HCT116 (cell line): Measurements from ENCODE around the gene AUTS2. TPM values are rescaled to one million over a fixed set of nuclear protein-coding genes. Genes with fewer than 3 reads are reported as not detected.

Experiments used
- ATAC-seq: fragments of 200-7000 bp; cut with Tn5 transposase; 2 replicates; pipeline ENCODE4 v1.9.1; 2020; ENCODE audit warnings: mild to moderate bottlenecking, moderate library complexity
- BruUV-seq: library from RNA; stranded (reverse); fragments of 400-500 nt; replicated peaks from 2 replicates; lab custom pipeline; 2021; lab: Mats Ljungman, UMichigan
- CTCF ChIA-PET: fragments of 300-600 bp; sonication (Branson Sonifier 250); formaldehyde crosslinking; loops from one replicate; lab custom pipeline; 2021; ENCODE audit warnings: antibody characterized with exemption; lab: Charles Lee
- POLR2A ChIA-PET: fragments of 300-600, 350-600 bp; sonication (Branson Sonifier 250); formaldehyde crosslinking; loops from one replicate; lab custom pipeline; 2021; ENCODE audit warnings: antibody characterized with exemption; lab: Charles Lee
- RAD21 ChIA-PET, 2 experiments: fragments of 300-600 bp; sonication (Branson Sonifier 250); formaldehyde crosslinking; loops; one replicate each; lab custom pipeline; 2023; ENCODE audit warnings: low total read pairs in 2 of 2; ENCODE audit not compliant: uncharacterized antibody in 2 of 2, unreplicated experiment in 2 of 2, low non-redundant PET in 1 of 2; lab: Charles Lee
- DNase-seq: peaks from one replicate; pipeline ENCODE4 v3.0.0-alpha.2; 2010; ENCODE audit warnings: low read depth, low spot score
- H2AFZ ChIP-seq: fragments of 200-600 bp; shearing (Covaris generic), sonication (generic); 2 replicates; pipeline ENCODE4 v1.6.1; 2017; ENCODE audit warnings: low read depth, mixed run types, mixed read lengths, antibody characterized with exemption, low read length; ENCODE audit not compliant: poor library complexity, severe bottlenecking
- H3K27ac ChIP-seq: 2 replicates; pipeline ENCODE4 v1.5.1; 2012; ENCODE audit warnings: low read depth, low read length
- H3K27me3 ChIP-seq: fragments of 200-600 bp; sonication (generic); 2 replicates; pipeline ENCODE4 v1.6.1; 2016; ENCODE audit warnings: mixed run types, low read length, mixed read lengths; ENCODE audit not compliant: insufficient read depth
- H3K36me3 ChIP-seq, 2 experiments: fragments of 200-500 bp in 1 of 2; fragments of 200-600 bp in 1 of 2; sonication (Bioruptor generic) in 1 of 2; sonication (generic) in 1 of 2; 2 replicates each; pipeline versions ENCODE4 v1.5.1 to v1.6.1; 2014 to 2016; ENCODE audit warnings: low read length in 2 of 2, inconsistent platforms in 1 of 2, mixed read lengths in 1 of 2, mixed run types in 1 of 2; ENCODE audit not compliant: insufficient read depth in 2 of 2, control insufficient read depth in 1 of 2
- H3K4me1 ChIP-seq, 2 experiments: fragments of 200-600 bp in 1 of 2; sonication (generic) in 1 of 2; 2 replicates each; pipeline versions ENCODE4 v1.5.1 to v1.6.1; 2012 to 2017; ENCODE audit warnings: low read length in 2 of 2, inconsistent platforms in 1 of 2, mild to moderate bottlenecking in 1 of 2, mixed read lengths in 1 of 2, mixed run types in 1 of 2, moderate library complexity in 1 of 2; ENCODE audit not compliant: insufficient read depth in 2 of 2, control insufficient read depth in 1 of 2
- H3K4me2 ChIP-seq: fragments of 200-600 bp; sonication (generic); 2 replicates; pipeline ENCODE4 v1.6.1; 2017; ENCODE audit warnings: mixed run types, low read length, mixed read lengths
- H3K4me3 ChIP-seq, 2 experiments: fragments of 200-600 bp in 1 of 2; sonication (generic) in 1 of 2; replicated peaks in 1 of 2; 2 replicates each; pipeline ENCODE4 v1.5.1; 2011 to 2016; ENCODE audit warnings: low read length in 2 of 2, control low read depth in 1 of 2, low read depth in 1 of 2, mild to moderate bottlenecking in 1 of 2, mixed read lengths in 1 of 2, mixed run types in 1 of 2
- H3K79me2 ChIP-seq: fragments of 200-600 bp; sonication (generic); 2 replicates; pipeline ENCODE4 v1.6.1; 2017; ENCODE audit warnings: mild to moderate bottlenecking, mixed run types, low read length, moderate library complexity, mixed read lengths; ENCODE audit not compliant: insufficient read depth
- H3K9ac ChIP-seq: fragments of 200-600 bp; sonication (generic); 2 replicates; pipeline ENCODE4 v1.6.1; 2016; ENCODE audit warnings: low read length, mixed read lengths
- H3K9me2 ChIP-seq: fragments of 200-600 bp; sonication (generic), shearing (Covaris generic); 2 replicates; pipeline ENCODE4 v1.6.1; 2017; ENCODE audit warnings: mixed run types, mild to moderate bottlenecking, moderate library complexity; ENCODE audit not compliant: insufficient read depth
- H3K9me3 ChIP-seq, 2 experiments: fragments of 200-500 bp in 1 of 2; fragments of 200-600 bp in 1 of 2; sonication (Bioruptor generic) in 1 of 2; sonication (generic) in 1 of 2; 2 replicates each; pipeline ENCODE4 v1.6.1; 2014 to 2017; ENCODE audit warnings: low read length in 2 of 2, mixed read lengths in 2 of 2, inconsistent platforms in 1 of 2, low read depth in 1 of 2, mild to moderate bottlenecking in 1 of 2, mixed run types in 1 of 2, moderate library complexity in 1 of 2; ENCODE audit not compliant: control insufficient read depth in 1 of 2, insufficient read depth in 1 of 2
- H4K20me1 ChIP-seq: fragments of 200-600 bp; sonication (generic), shearing (Covaris generic); 2 replicates; pipeline ENCODE4 v1.6.1; 2017; ENCODE audit warnings: mixed run types, mild to moderate bottlenecking, moderate library complexity; ENCODE audit not compliant: insufficient read depth
- ATF3 ChIP-seq: IDR thresholded peaks from 2 replicates; pipeline ENCODE4 v1.6.1; 2012
- CEBPB ChIP-seq: IDR thresholded peaks from 2 replicates; pipeline ENCODE4 v1.6.1; 2012; ENCODE audit warnings: low read depth
- EGR1 ChIP-seq: IDR thresholded peaks from 2 replicates; pipeline ENCODE4 v1.6.1; 2012; ENCODE audit warnings: low read depth
- ELF1 ChIP-seq: IDR thresholded peaks from 2 replicates; pipeline ENCODE4 v1.6.1; 2012; ENCODE audit warnings: low read depth, borderline replicate concordance
- EZH2 ChIP-seq: fragments of 200-600 bp; sonication (generic); IDR thresholded peaks from 2 replicates; pipeline ENCODE4 v1.6.1; 2017; ENCODE audit warnings: antibody characterized with exemption, mixed run types
- JUND ChIP-seq: IDR thresholded peaks from 2 replicates; pipeline ENCODE4 v1.6.1; 2012
- POLR2A ChIP-seq: IDR thresholded peaks from 2 replicates; pipeline ENCODE4 v1.7.0; 2011; ENCODE audit warnings: borderline replicate concordance; ENCODE audit not compliant: insufficient read depth, insufficient read length; ENCODE audit errors: extremely low read depth
- RAD21 ChIP-seq: IDR thresholded peaks from 2 replicates; pipeline ENCODE4 v1.6.1; 2012; ENCODE audit warnings: low read depth, mild to moderate bottlenecking
- REST ChIP-seq: IDR thresholded peaks from 2 replicates; pipeline ENCODE4 v1.6.1; 2012; ENCODE audit warnings: low read depth
- SIN3A ChIP-seq: IDR thresholded peaks from 2 replicates; pipeline ENCODE4 v1.6.1; 2012; ENCODE audit warnings: low read depth
- SP1 ChIP-seq: IDR thresholded peaks from 2 replicates; pipeline ENCODE4 v1.6.1; 2012; ENCODE audit warnings: low read depth
- ZFX ChIP-seq: fragments of 450-650 bp; IDR thresholded peaks from 2 replicates; pipeline ENCODE4 v1.6.1; 2017
- ZNF274 ChIP-seq: fragments of 200-500 bp; sonication (Bioruptor generic); IDR thresholded peaks from 2 replicates; pipeline ENCODE4 v1.6.1; 2014; ENCODE audit warnings: mild to moderate bottlenecking, low read depth, low read length, inconsistent platforms
- intact Hi-C: fragments of 100-400 bp; cut with micrococcal nuclease; formaldehyde crosslinking; loops from 2 replicates; pipeline ENCODE4 v1.10.0; 2022
- total RNA-seq: library from RNA; stranded (reverse); gene quantifications from one replicate; pipeline ENCODE4 v1.2.1, GENCODE V29; 2021; ENCODE audit not compliant: unreplicated experiment
- TF ChIP-seq, protein P1 (sequence below): IDR thresholded peaks from 2 replicates; pipeline ENCODE4 v1.6.1; 2011; ENCODE audit warnings: mild to moderate bottlenecking, low read length, moderate library complexity; ENCODE audit not compliant: insufficient replicate concordance; ENCODE audit errors: extremely low read depth
- TF ChIP-seq, protein P2 (sequence below), 3 experiments: fragments of 200-600 bp in 1 of 3; sonication (generic) in 1 of 3; IDR thresholded peaks in 2 of 3; conservative IDR thresholded peaks in 1 of 3; 2 replicates each; pipeline ENCODE4 v1.5.1; 2012 to 2017; ENCODE audit warnings: low read depth in 2 of 3, low read length in 2 of 3, antibody characterized with exemption in 1 of 3, borderline replicate concordance in 1 of 3, control low read depth in 1 of 3, mild to moderate bottlenecking in 1 of 3, mixed read lengths in 1 of 3, mixed run types in 1 of 3, moderate library complexity in 1 of 3; ENCODE audit not compliant: insufficient read depth in 1 of 3

Gene AUTS2
- total RNA-seq, 1 experiment from 2014 or later: 0.93 TPM

GRCh38 chr7:70114806-70115205, 516.5 kb downstream of the AUTS2 start:
- no peak for DNase-seq
- Histone ChIP-seq H3K9me3 (peaks cover 0 to 9% of the 10 kb centered on the region in 2 experiments; a peak in 3 of 4 replicates), H3K4me3 (no peak overlapping the region), H3K4me2 (no peak overlapping the region), H3K79me2 (no peaks in the 10 kb centered on the region)
- TF ChIP-seq SP1: no peak
- no peak for TF ChIP-seq EGR1
- TF ChIP-seq POLR2A: no peak
- TF ChIP-seq JUND: no peak
- TF ChIP-seq, protein P1, sequence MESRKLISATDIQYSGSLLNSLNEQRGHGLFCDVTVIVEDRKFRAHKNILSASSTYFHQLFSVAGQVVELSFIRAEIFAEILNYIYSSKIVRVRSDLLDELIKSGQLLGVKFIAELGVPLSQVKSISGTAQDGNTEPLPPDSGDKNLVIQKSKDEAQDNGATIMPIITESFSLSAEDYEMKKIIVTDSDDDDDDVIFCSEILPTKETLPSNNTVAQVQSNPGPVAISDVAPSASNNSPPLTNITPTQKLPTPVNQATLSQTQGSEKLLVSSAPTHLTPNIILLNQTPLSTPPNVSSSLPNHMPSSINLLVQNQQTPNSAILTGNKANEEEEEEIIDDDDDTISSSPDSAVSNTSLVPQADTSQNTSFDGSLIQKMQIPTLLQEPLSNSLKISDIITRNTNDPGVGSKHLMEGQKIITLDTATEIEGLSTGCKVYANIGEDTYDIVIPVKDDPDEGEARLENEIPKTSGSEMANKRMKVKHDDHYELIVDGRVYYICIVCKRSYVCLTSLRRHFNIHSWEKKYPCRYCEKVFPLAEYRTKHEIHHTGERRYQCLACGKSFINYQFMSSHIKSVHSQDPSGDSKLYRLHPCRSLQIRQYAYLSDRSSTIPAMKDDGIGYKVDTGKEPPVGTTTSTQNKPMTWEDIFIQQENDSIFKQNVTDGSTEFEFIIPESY: no peak
- TF ChIP-seq CEBPB: no peak
- no peak for TF ChIP-seq RAD21
- TF ChIP-seq, protein P2, sequence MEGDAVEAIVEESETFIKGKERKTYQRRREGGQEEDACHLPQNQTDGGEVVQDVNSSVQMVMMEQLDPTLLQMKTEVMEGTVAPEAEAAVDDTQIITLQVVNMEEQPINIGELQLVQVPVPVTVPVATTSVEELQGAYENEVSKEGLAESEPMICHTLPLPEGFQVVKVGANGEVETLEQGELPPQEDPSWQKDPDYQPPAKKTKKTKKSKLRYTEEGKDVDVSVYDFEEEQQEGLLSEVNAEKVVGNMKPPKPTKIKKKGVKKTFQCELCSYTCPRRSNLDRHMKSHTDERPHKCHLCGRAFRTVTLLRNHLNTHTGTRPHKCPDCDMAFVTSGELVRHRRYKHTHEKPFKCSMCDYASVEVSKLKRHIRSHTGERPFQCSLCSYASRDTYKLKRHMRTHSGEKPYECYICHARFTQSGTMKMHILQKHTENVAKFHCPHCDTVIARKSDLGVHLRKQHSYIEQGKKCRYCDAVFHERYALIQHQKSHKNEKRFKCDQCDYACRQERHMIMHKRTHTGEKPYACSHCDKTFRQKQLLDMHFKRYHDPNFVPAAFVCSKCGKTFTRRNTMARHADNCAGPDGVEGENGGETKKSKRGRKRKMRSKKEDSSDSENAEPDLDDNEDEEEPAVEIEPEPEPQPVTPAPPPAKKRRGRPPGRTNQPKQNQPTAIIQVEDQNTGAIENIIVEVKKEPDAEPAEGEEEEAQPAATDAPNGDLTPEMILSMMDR (IDR thresholded peaks at IDR 0.05 in 2 of 3, conservative IDR thresholded peaks at IDR 0.05 in 1 of 3; ENCODE audit: borderline replicate concordance in 1 of 3, insufficient read depth in 1 of 3, low read depth in 2 of 3, low read length in 2 of 3): no peak
- TF ChIP-seq ATF3: no peak
- TF ChIP-seq ZFX: no peak
- no peak for TF ChIP-seq EZH2
- no peak for TF ChIP-seq SIN3A
- no peak for TF ChIP-seq REST
- TF ChIP-seq ZNF274: no peak
- no peak for TF ChIP-seq ELF1
- TF ChIP-seq, all 23 proteins: peak for 0
- ATAC-seq: no peak
- H2AFZ ChIP-seq: no peak overlapping the region
- ChIA-PET CTCF (no interaction called here), RAD21 (no interaction called here), POLR2A (no interaction called here)
- intact Hi-C loops: no loop called here
- no TSS peak for BruUV-seq
- no peak overlapping the region for H3K27ac ChIP-seq
- H3K9me2 ChIP-seq: no peaks in the 10 kb centered on the region
- no peaks in the 10 kb centered on the region for H3K4me1 ChIP-seq
- no peaks in the 10 kb centered on the region for H3K36me3 ChIP-seq
- H3K27me3 ChIP-seq: no peaks in the 10 kb centered on the region
- H3K9ac ChIP-seq: no peak overlapping the region
- no peaks in the 10 kb centered on the region for H4K20me1 ChIP-seq
